ENCODE results near the gene C6orf47. TPM values are rescaled to one million over a fixed set of nuclear protein-coding genes. Genes with fewer than 3 reads are reported as not detected.

C6orf47 gene
- total and polyA plus RNA-seq, 2 of the 8 experiments (the other 6 are each of a cell fraction or from before 2014, with no cell fraction given) = 4.7 to 14.6 TPM

Small RNA genes lying within 50 kb of the gene (microRNA-seq; reads per million reads assigned to microRNA genes)
- gene MIR4646 (ENCODE audit: borderline microRNAs expressed in 2 of 2, borderline number of aligned reads in 2 of 2, borderline replicate concordance in 1 of 2) (0 to 0.20 reads per million in 2 experiments), gene MIR6832 (ENCODE audit: borderline microRNAs expressed in 2 of 2, borderline number of aligned reads in 2 of 2, borderline replicate concordance in 1 of 2) (0 to 0.23 reads per million in 2 experiments)

Small RNA genes lying within 50 kb of the gene (small RNA-seq; reads per million reads assigned to genes)
- gene MIR4646 (ENCODE audit: insufficient read depth) (not detected), gene MIR6832 (ENCODE audit: insufficient read depth) (not detected), gene RF00019 (ENCODE audit: insufficient read depth) (not detected), gene SNORA38 (ENCODE audit: insufficient read depth) (15.9 reads per million, percentile 89 among the genes with 10 or more reads in this experiment), gene UQCRHP1 (ENCODE audit: insufficient read depth) (not detected)

Other genes starting within 250 kb of the C6orf47 start
Only the 30 nearest of the 37 such genes appear.
- gene MCCD1, start 131.8 kb downstream of the C6orf47 start, total RNA-seq (2021; fragmentation: NEBNext Ultra II Directional; extraction: Animal tissue kit (Norgen Biotek cat#: 25700)) = not detected in 2 replicates
- not detected in 2 replicates for gene MCCD1, start 131.8 kb downstream of the C6orf47 start, polyA plus RNA-seq (2011; rRNA removed)
- gene DDX39B, start 118.8 kb downstream of the C6orf47 start, total RNA-seq (2021; fragmentation: NEBNext Ultra II Directional; extraction: Animal tissue kit (Norgen Biotek cat#: 25700)) = 780 and 794 TPM in 2 replicates
- 896 and 1,164 TPM in 2 replicates for gene DDX39B, start 118.8 kb downstream of the C6orf47 start, polyA plus RNA-seq (2011; rRNA removed)
- gene ATP6V1G2, start 114.2 kb downstream of the C6orf47 start, total RNA-seq (2021; fragmentation: NEBNext Ultra II Directional; extraction: Animal tissue kit (Norgen Biotek cat#: 25700)) = 2.9 and 3.0 TPM in 2 replicates
- gene ATP6V1G2, start 114.2 kb downstream of the C6orf47 start, polyA plus RNA-seq (2011; rRNA removed) = 5.1 and 5.7 TPM in 2 replicates
- gene NFKBIL1, start 113.2 kb downstream of the C6orf47 start, total RNA-seq (2021; fragmentation: NEBNext Ultra II Directional; extraction: Animal tissue kit (Norgen Biotek cat#: 25700)) = 10.8 and 11.2 TPM in 2 replicates
- 7.5 and 17.0 TPM in 2 replicates for gene NFKBIL1, start 113.2 kb downstream of the C6orf47 start, polyA plus RNA-seq (2011; rRNA removed)
- not detected in 2 replicates for gene LTA, start 88.5 kb downstream of the C6orf47 start, total RNA-seq (2021; fragmentation: NEBNext Ultra II Directional; extraction: Animal tissue kit (Norgen Biotek cat#: 25700))
- not detected in 2 replicates for gene LTA, start 88.5 kb downstream of the C6orf47 start, polyA plus RNA-seq (2011; rRNA removed)
- gene TNF, start 85.2 kb downstream of the C6orf47 start, total RNA-seq (2021; fragmentation: NEBNext Ultra II Directional; extraction: Animal tissue kit (Norgen Biotek cat#: 25700)) = not detected in 2 replicates
- not detected in 2 replicates for gene TNF, start 85.2 kb downstream of the C6orf47 start, polyA plus RNA-seq (2011; rRNA removed)
- 0.43 TPM in 1 of 2 replicates, not detected in the other for gene LTB, start 78.4 kb downstream of the C6orf47 start, total RNA-seq (2021; fragmentation: NEBNext Ultra II Directional; extraction: Animal tissue kit (Norgen Biotek cat#: 25700))
- gene LTB, start 78.4 kb downstream of the C6orf47 start, polyA plus RNA-seq (2011; rRNA removed) = 0.47 and 0.77 TPM in 2 replicates
- not detected in 2 replicates for gene LST1, start 74.5 kb downstream of the C6orf47 start, total RNA-seq (2021; fragmentation: NEBNext Ultra II Directional; extraction: Animal tissue kit (Norgen Biotek cat#: 25700))
- 0.25 TPM in 1 of 2 replicates, not detected in the other for gene LST1, start 74.5 kb downstream of the C6orf47 start, polyA plus RNA-seq (2011; rRNA removed)
- not detected in 2 replicates for gene NCR3, start 67.8 kb downstream of the C6orf47 start, total RNA-seq (2021; fragmentation: NEBNext Ultra II Directional; extraction: Animal tissue kit (Norgen Biotek cat#: 25700))
- gene NCR3, start 67.8 kb downstream of the C6orf47 start, polyA plus RNA-seq (2011; rRNA removed) = 0.67 and 0.72 TPM in 2 replicates
- 7.5 and 9.8 TPM in 2 replicates for gene AIF1, start 45.5 kb downstream of the C6orf47 start, total RNA-seq (2021; fragmentation: NEBNext Ultra II Directional; extraction: Animal tissue kit (Norgen Biotek cat#: 25700))
- 3.7 and 6.3 TPM in 2 replicates for gene AIF1, start 45.5 kb downstream of the C6orf47 start, polyA plus RNA-seq (2011; rRNA removed)
- gene PRRC2A, start 40.1 kb downstream of the C6orf47 start, total RNA-seq (2021; fragmentation: NEBNext Ultra II Directional; extraction: Animal tissue kit (Norgen Biotek cat#: 25700)) = 300 and 303 TPM in 2 replicates
- 118 and 203 TPM in 2 replicates for gene PRRC2A, start 40.1 kb downstream of the C6orf47 start, polyA plus RNA-seq (2011; rRNA removed)
- gene BAG6, start 8.1 kb downstream of the C6orf47 start, total RNA-seq (2021; fragmentation: NEBNext Ultra II Directional; extraction: Animal tissue kit (Norgen Biotek cat#: 25700)) = 325 and 354 TPM in 2 replicates
- 199 and 291 TPM in 2 replicates for gene BAG6, start 8.1 kb downstream of the C6orf47 start, polyA plus RNA-seq (2011; rRNA removed)
- 3.4 and 3.8 TPM in 2 replicates for gene APOM, start 4.9 kb downstream of the C6orf47 start, total RNA-seq (2021; fragmentation: NEBNext Ultra II Directional; extraction: Animal tissue kit (Norgen Biotek cat#: 25700))
- gene APOM, start 4.9 kb downstream of the C6orf47 start, polyA plus RNA-seq (2011; rRNA removed) = 9.2 and 12.0 TPM in 2 replicates
- gene GPANK1, start 4.2 kb upstream of the C6orf47 start, total RNA-seq (2021; fragmentation: NEBNext Ultra II Directional; extraction: Animal tissue kit (Norgen Biotek cat#: 25700)) = 24.5 and 26.9 TPM in 2 replicates
- gene GPANK1, start 4.2 kb upstream of the C6orf47 start, polyA plus RNA-seq (2011; rRNA removed) = 30.2 and 33.2 TPM in 2 replicates
- gene CSNK2B, start 5.3 kb upstream of the C6orf47 start, total RNA-seq (2021; fragmentation: NEBNext Ultra II Directional; extraction: Animal tissue kit (Norgen Biotek cat#: 25700)) = 192 and 208 TPM in 2 replicates
- gene CSNK2B, start 5.3 kb upstream of the C6orf47 start, polyA plus RNA-seq (2011; rRNA removed) = 147 and 169 TPM in 2 replicates
- 12.1 and 12.6 TPM in 2 replicates for gene LY6G5B, start 9.2 kb upstream of the C6orf47 start, total RNA-seq (2021; fragmentation: NEBNext Ultra II Directional; extraction: Animal tissue kit (Norgen Biotek cat#: 25700))
- gene LY6G5B, start 9.2 kb upstream of the C6orf47 start, polyA plus RNA-seq (2011; rRNA removed) = 9.5 and 10.6 TPM in 2 replicates
- 1.1 and 1.2 TPM in 2 replicates for gene LY6G5C, start 20.3 kb upstream of the C6orf47 start, total RNA-seq (2021; fragmentation: NEBNext Ultra II Directional; extraction: Animal tissue kit (Norgen Biotek cat#: 25700))
- gene LY6G5C, start 20.3 kb upstream of the C6orf47 start, polyA plus RNA-seq (2011; rRNA removed) = 1.8 and 2.1 TPM in 2 replicates
- gene ABHD16A, start 42.5 kb upstream of the C6orf47 start, total RNA-seq (2021; fragmentation: NEBNext Ultra II Directional; extraction: Animal tissue kit (Norgen Biotek cat#: 25700)) = 29.3 and 32.9 TPM in 2 replicates
- 40.2 and 49.6 TPM in 2 replicates for gene ABHD16A, start 42.5 kb upstream of the C6orf47 start, polyA plus RNA-seq (2011; rRNA removed)
- gene LY6G6F, start 46.1 kb upstream of the C6orf47 start, total RNA-seq (2021; fragmentation: NEBNext Ultra II Directional; extraction: Animal tissue kit (Norgen Biotek cat#: 25700)) = not detected in 2 replicates
- gene LY6G6F, start 46.1 kb upstream of the C6orf47 start, polyA plus RNA-seq (2011; rRNA removed) = not detected in 2 replicates
- not detected in 2 replicates for gene LY6G6D, start 54.6 kb upstream of the C6orf47 start, total RNA-seq (2021; fragmentation: NEBNext Ultra II Directional; extraction: Animal tissue kit (Norgen Biotek cat#: 25700))
- 0.74 and 1.8 TPM in 2 replicates for gene LY6G6D, start 54.6 kb upstream of the C6orf47 start, polyA plus RNA-seq (2011; rRNA removed)
- 0.33 TPM in 1 of 2 replicates, not detected in the other for gene LY6G6C, start 61.0 kb upstream of the C6orf47 start, total RNA-seq (2021; fragmentation: NEBNext Ultra II Directional; extraction: Animal tissue kit (Norgen Biotek cat#: 25700))
- 0.23 and 0.49 TPM in 2 replicates for gene LY6G6C, start 61.0 kb upstream of the C6orf47 start, polyA plus RNA-seq (2011; rRNA removed)
- not detected in 2 replicates for gene MPIG6B, start 62.6 kb upstream of the C6orf47 start, total RNA-seq (2021; fragmentation: NEBNext Ultra II Directional; extraction: Animal tissue kit (Norgen Biotek cat#: 25700))
- gene MPIG6B, start 62.6 kb upstream of the C6orf47 start, polyA plus RNA-seq (2011; rRNA removed) = 0.18 and 0.33 TPM in 2 replicates
- gene DDAH2, start 68.5 kb upstream of the C6orf47 start, total RNA-seq (2021; fragmentation: NEBNext Ultra II Directional; extraction: Animal tissue kit (Norgen Biotek cat#: 25700)) = 53.3 and 55.5 TPM in 2 replicates
- 73.5 and 104 TPM in 2 replicates for gene DDAH2, start 68.5 kb upstream of the C6orf47 start, polyA plus RNA-seq (2011; rRNA removed)
- 250 and 259 TPM in 2 replicates for gene CLIC1, start 75.8 kb upstream of the C6orf47 start, total RNA-seq (2021; fragmentation: NEBNext Ultra II Directional; extraction: Animal tissue kit (Norgen Biotek cat#: 25700))
- gene CLIC1, start 75.8 kb upstream of the C6orf47 start, polyA plus RNA-seq (2011; rRNA removed) = 236 and 277 TPM in 2 replicates
- gene MSH5, start 79.2 kb upstream of the C6orf47 start, total RNA-seq (2021; fragmentation: NEBNext Ultra II Directional; extraction: Animal tissue kit (Norgen Biotek cat#: 25700)) = 21.3 and 25.3 TPM in 2 replicates
- gene MSH5, start 79.2 kb upstream of the C6orf47 start, polyA plus RNA-seq (2011; rRNA removed) = 26.5 and 34.5 TPM in 2 replicates
- 3.4 and 5.9 TPM in 2 replicates for gene SAPCD1, start 101.9 kb upstream of the C6orf47 start, total RNA-seq (2021; fragmentation: NEBNext Ultra II Directional; extraction: Animal tissue kit (Norgen Biotek cat#: 25700))
- 3.1 and 4.4 TPM in 2 replicates for gene SAPCD1, start 101.9 kb upstream of the C6orf47 start, polyA plus RNA-seq (2011; rRNA removed)
- 1.5 and 2.1 TPM in 2 replicates for gene VWA7, start 116.5 kb upstream of the C6orf47 start, total RNA-seq (2021; fragmentation: NEBNext Ultra II Directional; extraction: Animal tissue kit (Norgen Biotek cat#: 25700))
- gene VWA7, start 116.5 kb upstream of the C6orf47 start, polyA plus RNA-seq (2011; rRNA removed) = 0.82 and 1.1 TPM in 2 replicates
- gene VARS1, start 135.0 kb upstream of the C6orf47 start, total RNA-seq (2021; fragmentation: NEBNext Ultra II Directional; extraction: Animal tissue kit (Norgen Biotek cat#: 25700)) = 162 and 163 TPM in 2 replicates
- gene VARS1, start 135.0 kb upstream of the C6orf47 start, polyA plus RNA-seq (2011; rRNA removed) = 53.5 and 99.3 TPM in 2 replicates
- 127 and 132 TPM in 2 replicates for gene LSM2, start 146.2 kb upstream of the C6orf47 start, total RNA-seq (2021; fragmentation: NEBNext Ultra II Directional; extraction: Animal tissue kit (Norgen Biotek cat#: 25700))
- 168 and 173 TPM in 2 replicates for gene LSM2, start 146.2 kb upstream of the C6orf47 start, polyA plus RNA-seq (2011; rRNA removed)
- gene HSPA1L, start 154.5 kb upstream of the C6orf47 start, total RNA-seq (2021; fragmentation: NEBNext Ultra II Directional; extraction: Animal tissue kit (Norgen Biotek cat#: 25700)) = 1.6 and 1.9 TPM in 2 replicates
- 0.78 and 1.00 TPM in 2 replicates for gene HSPA1L, start 154.5 kb upstream of the C6orf47 start, polyA plus RNA-seq (2011; rRNA removed)